ENCODE results near the gene TTLL6.
"Not testable (repeated sequence)": the region's sequence is repeated elsewhere in the genome, so short reads cannot be mapped to it uniquely, and the experiment has no call there.

Gene TTLL6

DNA sequence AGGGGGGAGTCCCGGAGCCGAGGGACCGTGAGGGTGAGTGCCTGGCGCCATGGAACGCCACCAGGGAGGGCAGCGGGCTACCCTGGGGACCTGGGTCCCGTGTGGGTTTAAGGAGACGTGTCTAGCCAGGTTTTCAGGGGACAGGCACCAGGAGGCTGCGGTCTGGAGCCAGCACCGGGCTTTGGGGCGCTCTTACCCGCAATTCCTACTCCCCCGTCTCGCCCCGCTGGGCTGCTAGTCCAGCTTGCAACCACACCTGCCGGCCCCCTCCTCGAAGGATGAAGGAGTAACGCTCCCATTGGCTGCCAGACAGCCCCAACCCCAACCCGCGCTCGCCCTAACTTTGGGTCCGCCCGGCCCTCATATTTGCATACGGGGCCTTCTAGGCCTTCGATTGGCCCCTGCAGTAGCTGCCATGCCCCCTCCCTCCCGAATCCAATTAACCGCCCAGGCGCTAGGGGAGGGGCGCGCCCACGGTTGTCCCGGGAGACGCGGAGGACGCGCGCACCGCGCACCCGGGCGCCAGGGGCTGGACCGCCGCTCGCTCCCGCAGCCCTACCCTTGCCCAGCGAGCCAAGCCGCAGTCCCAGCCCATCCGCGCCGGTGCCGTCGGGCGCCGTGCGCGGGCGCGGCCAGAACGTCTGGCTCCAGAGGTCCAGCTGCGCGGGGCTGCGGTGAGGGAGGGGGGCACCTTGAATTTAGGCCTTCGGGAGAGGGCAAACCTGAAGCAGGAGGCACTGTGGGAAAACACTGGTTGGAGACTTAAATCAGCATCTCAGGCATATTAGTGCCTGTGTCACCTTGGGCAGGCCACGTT is at the start of gene TTLL6:
TTLL6 (minus strand) TSS at position 456 of the 817 bp plus-strand sequence; CDS start at position 299, 157 bp downstream.
- in situ Hi-C loops (cut with MboI; ENCODE audit: low sequenced_read_pairs): no loop called here

GRCh38 chr17:48860456-48860855 is 43.4 kb upstream of the TTLL6 start:
- in situ Hi-C loops (cut with MboI; ENCODE audit: low sequenced_read_pairs): no loop called here

DNA sequence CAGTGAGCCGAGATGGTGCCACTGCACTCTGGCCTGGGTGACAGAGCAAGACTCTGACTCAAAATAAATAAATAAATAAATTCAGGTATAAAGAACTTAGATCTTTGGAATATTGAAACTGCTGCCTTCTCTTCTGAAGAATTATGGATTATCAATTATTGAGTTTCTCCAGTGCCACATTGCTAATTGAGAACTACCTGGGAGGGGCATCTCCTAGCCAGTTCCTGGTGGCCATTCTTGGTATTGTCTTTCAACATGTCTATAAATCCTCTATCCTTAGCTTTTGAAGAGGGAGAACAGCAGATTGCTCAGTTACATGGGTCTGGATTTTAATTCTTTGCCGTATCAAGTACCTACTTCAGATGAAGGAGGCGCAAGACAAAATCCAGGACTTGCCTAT is 43.0 kb upstream of the TTLL6 start:
- in situ Hi-C loops (cut with MboI; ENCODE audit: low sequenced_read_pairs): no loop called here

- in situ Hi-C loops (cut with MboI; ENCODE audit: low sequenced_read_pairs): no loop called here
Measured at GRCh38 chr17:48856122-48856821, 39.2 kb upstream of the TTLL6 start.

GRCh38 chr17:48854774-48855476 is 37.9 kb upstream of the TTLL6 start:
- in situ Hi-C loops (cut with MboI; ENCODE audit: low sequenced_read_pairs): no loop called here

DNA sequence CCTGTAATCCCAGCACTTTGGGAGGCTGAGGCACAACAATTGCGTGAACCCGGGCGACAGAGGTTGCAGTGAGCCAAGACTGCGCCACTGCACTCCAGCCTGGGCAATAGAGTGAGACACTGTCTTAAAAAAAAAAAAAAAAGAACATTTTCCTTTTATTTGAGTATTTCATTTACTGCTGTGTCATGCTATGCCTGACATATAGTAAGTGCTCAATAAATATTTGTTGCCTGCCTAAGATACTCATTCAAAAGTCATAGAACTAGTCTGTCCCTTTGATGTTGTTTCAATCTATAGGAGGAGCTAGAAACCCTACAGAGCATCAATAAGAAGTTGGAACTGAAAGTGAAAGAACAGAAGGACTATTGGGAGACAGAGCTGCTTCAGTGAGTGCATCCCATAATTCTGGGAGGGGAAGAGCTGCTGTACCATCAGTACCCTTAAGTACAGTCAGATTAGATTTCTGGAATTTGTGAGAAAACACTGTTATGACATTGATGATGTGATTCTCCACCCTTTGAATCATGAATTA is 33.8 kb upstream of the TTLL6 start:
- in situ Hi-C loops (cut with MboI; ENCODE audit: low sequenced_read_pairs): no loop called here

GRCh38 chr17:48843187-48843900 is 26.3 kb upstream of the TTLL6 start:
- in situ Hi-C loops (cut with MboI; ENCODE audit: low sequenced_read_pairs): no loop called here

DNA sequence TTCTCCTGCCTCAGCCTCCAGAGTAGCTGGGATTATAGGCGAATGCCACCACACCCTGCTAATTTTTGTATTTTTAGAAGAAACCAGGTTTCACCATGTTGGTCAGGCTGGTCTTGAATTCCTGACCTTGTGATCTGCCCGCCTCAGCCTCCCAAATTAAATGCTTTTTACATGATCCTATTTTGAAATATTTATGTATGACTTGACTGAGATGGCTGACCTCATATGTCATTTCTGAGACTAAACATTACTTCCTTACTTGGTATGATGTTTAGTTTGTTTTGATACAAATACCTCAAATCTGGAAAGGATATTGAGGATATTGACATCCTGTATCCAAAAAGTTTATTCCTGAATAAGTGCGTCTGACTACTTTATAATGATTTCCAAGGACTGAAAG is 25.7 kb upstream of the TTLL6 start:
- in situ Hi-C loops (cut with MboI; ENCODE audit: low sequenced_read_pairs): no loop called here

- in situ Hi-C loops (cut with MboI; ENCODE audit: low sequenced_read_pairs): no loop called here
Measured at GRCh38 chr17:48841395-48841831, 24.4 kb upstream of the TTLL6 start.

DNA sequence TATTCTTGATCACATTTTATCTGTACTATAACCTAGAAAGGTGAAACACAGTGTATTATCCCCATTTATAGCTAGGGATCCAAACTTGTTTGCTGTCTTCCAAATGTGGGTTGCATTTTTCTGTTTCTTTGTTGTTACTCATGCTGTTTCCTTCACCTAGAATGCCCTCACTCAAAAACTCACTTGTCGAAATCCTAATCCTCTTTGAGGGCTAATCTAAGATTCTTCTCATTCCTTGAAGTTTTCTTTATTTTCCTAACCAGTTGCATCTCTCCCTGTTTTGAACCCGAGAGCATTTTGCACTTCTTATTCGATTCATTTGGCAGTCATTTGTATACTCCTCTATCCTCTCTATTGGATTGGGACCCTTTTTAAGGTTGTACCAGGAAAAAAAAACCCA is 23.4 kb upstream of the TTLL6 start:
- in situ Hi-C loops (cut with MboI; ENCODE audit: low sequenced_read_pairs): no loop called here

DNA sequence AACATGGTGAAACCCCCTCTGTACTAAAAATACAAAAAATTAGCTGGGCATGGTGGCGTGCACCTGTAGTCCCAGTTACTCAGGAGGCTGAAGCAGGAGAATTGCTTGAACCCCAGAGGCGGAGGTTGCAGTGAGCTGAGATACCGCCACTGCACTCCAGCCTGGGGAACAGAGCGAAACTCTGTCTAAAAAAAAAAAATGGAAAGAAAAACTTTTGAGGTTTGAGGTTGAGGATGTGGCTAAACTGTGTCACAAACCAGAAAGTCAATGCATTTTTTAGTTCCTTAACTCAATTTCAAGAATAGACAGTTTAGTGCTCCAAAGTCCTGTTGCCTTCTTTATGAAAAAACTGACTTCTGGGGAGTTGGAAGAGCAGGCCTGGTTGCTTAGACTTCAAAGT is 20.4 kb upstream of the TTLL6 start:
- in situ Hi-C loops (cut with MboI; ENCODE audit: low sequenced_read_pairs): not testable (repeated sequence)

DNA sequence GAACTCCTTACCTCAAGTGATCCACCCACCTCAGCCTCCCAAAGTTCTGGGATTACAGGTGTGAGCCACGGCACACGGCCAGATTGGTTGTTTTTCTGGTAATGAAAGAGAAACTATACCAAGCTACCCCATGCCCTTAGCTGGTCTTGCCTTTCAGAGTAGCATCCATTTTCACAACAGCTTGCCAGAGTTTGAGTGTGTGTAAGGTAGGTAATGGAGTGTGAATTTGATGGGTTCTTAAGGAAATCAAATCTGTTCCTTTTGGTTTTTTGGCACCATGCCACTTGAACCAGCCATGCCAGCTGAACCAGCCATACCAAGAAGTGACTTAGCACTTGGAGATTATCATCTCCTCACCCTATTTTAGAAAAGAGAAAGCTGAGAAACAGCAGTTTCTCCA is 18.9 kb upstream of the TTLL6 start:
- in situ Hi-C loops (cut with MboI; ENCODE audit: low sequenced_read_pairs): no loop called here

DNA sequence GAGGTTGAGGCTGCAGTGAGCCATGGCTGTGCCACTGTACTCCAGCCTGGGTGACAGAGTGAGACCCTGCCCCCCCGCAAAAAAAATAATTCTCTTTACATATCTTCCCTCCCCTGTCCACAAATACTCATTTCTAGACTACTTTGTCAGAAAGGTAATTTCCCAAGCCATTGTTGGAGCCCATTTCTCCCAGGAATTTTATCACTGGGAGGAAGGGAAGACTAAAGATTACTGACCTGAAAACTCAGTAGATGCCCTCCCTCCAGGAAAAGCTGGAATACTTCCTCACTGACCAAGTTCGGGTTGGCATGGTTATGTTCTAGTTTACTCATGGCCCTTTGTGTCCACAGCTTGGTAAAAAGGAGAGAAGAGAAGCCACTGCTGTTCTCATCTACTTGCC is 17.9 kb upstream of the TTLL6 start:
- in situ Hi-C loops (cut with MboI; ENCODE audit: low sequenced_read_pairs): no loop called here

- in situ Hi-C loops (cut with MboI; ENCODE audit: low sequenced_read_pairs): no loop called here
Measured at GRCh38 chr17:48831549-48831883, 14.5 kb upstream of the TTLL6 start.

DNA sequence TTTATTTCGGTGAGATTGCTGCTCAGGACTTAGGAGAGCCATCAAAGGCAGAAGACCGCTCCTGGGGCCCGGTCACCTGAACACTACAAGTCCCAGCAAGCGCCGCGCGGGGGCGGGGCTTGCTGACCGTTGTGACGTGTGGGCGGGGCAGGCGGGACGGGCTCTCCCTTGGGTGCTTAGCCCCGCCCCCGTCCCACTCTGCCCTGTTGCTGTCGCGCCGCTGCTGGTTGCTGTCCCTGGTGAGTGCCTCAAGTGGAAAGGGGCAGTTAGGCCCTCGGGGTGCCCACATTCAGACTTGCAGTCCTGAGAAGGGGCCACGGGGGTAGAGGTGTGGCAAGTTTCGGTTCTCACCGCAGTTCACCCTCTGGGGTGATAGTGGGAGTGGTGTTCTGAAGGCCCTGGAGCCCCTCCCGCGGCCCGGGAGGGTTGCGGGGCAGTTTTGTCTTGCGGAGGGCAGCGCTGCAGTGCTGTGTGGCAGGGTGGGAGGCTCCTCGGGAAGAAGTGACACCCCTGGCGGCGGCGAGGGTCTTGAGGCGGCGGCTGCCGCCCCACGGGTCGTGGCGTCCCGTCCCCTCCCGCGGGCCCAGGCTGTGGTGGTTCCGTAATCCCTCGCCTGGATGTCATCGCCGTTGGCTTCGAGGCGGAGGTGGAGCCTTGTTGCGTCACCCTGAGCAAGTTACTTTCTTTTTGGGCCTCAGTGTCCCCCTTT is 14.0 kb upstream of the TTLL6 start, which contains the start of gene CALCOCO2:
CALCOCO2 (plus strand) TSS at position 196 of the 709 bp plus-strand sequence. CDS start 10,673 bp downstream, outside the sequence.
- in situ Hi-C loops (cut with MboI; ENCODE audit: low sequenced_read_pairs): no loop called here

DNA sequence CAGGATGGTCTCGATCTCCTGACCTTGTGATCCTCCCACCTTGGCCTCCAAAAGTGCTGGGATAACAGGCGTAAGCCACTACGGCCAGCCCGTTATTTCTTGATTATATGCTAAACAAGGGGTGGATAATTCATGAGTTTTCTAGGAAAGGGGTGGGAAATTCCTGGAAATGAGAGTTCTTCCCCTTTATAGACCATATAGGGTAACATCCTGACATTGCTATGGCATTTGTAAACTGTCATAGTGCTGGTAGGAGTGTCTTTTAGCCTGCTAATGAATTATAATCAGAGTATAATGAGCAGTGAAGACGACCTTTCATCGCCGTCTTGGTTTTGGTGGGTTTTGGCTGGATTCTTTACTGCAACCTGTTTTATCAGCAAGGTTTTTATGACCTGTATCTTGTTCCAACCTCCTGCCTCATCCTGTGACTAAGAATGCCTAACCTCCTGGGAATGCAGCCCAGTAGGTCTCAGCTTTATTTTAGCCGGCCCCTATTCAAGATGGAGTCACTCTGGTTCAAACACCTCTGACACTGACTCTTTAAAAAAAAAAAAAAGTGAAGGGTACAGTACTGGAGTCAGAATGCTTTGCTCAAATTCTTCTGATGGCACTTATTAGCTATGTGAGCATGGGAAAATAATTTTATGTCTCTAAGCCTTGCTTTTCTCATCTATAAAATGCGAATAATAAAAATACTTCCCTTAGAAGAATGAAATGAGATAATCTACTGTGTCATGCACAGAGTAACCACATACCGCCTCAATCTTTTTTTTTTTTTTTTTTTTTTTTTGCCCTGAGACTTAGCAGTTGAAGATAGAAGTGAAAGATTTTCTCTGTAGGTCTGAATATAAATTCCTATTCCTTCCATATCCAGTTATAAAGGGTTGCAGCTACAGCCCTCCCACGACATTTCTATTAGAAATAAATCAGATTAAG is 8.7 kb upstream of the TTLL6 start:
- in situ Hi-C loops (cut with MboI; ENCODE audit: low sequenced_read_pairs): no loop called here

- in situ Hi-C loops (cut with MboI; ENCODE audit: low sequenced_read_pairs): not testable (repeated sequence)
Measured at GRCh38 chr17:48820936-48821335, 3.9 kb upstream of the TTLL6 start.

- in situ Hi-C loops (cut with MboI; ENCODE audit: low sequenced_read_pairs): no loop called here
Measured at GRCh38 chr17:48819466-48819865, 2.4 kb upstream of the TTLL6 start.

DNA sequence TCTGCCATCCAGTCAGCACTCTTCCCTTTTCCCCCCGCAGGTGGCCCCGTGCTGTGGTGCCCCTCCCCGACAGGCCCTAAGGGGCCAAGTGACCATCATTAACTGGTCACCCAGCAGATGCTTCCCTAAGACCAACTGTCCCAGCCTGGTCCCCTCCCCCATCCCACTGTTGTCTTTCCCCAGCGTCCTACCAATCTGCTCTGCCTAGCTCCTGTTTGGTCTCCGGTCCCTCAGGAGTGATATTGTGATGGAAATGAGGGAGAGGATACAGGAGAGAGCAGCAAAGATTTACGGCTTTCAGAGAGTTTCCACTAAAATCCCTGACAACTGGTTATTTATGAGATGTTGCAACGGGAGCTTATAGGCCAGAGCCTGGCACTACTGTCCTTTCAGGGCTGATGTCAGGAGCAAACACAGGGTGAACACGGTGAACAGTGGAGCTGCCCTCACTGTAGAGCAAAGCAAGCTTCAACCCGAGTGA is 1.4 kb upstream of the TTLL6 start:
- in situ Hi-C loops (cut with MboI; ENCODE audit: low sequenced_read_pairs): no loop called here

Measured in HL-60/S4 (cell line).